ENCODE results near the gene MPDU1.

DNA sequence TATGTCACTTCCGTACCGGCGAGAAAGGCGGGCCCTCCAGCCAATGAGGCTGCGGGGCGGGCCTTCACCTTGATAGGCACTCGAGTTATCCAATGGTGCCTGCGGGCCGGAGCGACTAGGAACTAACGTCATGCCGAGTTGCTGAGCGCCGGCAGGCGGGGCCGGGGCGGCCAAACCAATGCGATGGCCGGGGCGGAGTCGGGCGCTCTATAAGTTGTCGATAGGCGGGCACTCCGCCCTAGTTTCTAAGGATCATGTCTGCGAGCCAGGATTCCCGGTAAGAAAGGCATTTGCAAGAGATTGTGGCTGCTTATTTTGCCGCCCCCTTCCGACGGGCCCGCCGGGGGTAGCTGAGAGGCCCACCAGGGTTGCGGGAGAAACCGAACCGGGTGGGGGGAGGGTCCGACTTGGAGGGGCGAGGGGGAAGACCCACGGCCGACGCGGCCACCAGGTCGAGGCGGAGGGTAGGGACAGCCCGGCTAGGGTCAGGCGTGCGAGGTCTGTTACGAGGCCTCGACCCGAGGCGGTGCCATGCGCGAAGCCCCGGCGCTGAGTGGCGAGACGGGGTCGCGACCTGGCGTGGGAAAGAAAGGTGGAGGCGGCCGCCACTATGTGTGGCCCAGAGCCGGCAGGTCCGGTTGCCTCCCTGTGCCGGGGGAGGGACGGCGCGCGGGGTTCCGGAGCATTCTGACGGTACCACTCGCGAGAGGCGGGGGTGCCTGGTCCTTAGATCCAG is 10.9 kb upstream of the MPDU1 start:
- TF ChIP-seq POLR2A (IDR thresholded peaks at IDR 0.05) (peak; percentile 87 to 99 (median 97)), CTCF (IDR thresholded peaks at IDR 0.05) (peak in 3 of 6 experiments; percentile 8 to 27 (median 25)), POLR2AphosphoS5 (IDR thresholded peaks at IDR 0.05) (peak; percentile 98 to 99), EP300 (IDR thresholded peaks at IDR 0.05) (no peak)
